Lung (tissue), 12 donors: ENCODE measurements around the gene C4orf51. TPM values are rescaled to one million over a fixed set of nuclear protein-coding genes. Genes with fewer than 3 reads are reported as not detected.

Experiments
- ATAC-seq: fragments of 200-7000 bp; cut with Tn5 transposase; one replicate; pipeline ENCODE4 v1.9.1; 2020; ENCODE audit warnings: moderate number of reproducible peaks; ENCODE audit not compliant: insufficient read depth, low FRiP score
- DNase-seq, 3 donors: peaks; one replicate each; pipeline ENCODE4 v3.0.0-alpha.2; 2013 to 2017
- H3K27ac ChIP-seq, 2 donors: one replicate each; pipeline ENCODE4 v1.5.1; 2013; ENCODE audit warnings: mild to moderate bottlenecking in 2 of 2, moderate library complexity in 2 of 2, control low read depth in 1 of 2, inconsistent platforms in 1 of 2, low read depth in 1 of 2, low read length in 1 of 2
- H3K27me3 ChIP-seq, 3 donors: one replicate each; pipeline ENCODE4 v1.5.1; 2013; ENCODE audit warnings: low read length in 2 of 3; ENCODE audit not compliant: control insufficient read depth in 3 of 3, insufficient read depth in 3 of 3
- H3K36me3 ChIP-seq, 4 donors: one replicate each; pipeline ENCODE4 v1.5.1; 2013; ENCODE audit warnings: low read length in 4 of 4, mild to moderate bottlenecking in 1 of 4, moderate library complexity in 1 of 4; ENCODE audit not compliant: control insufficient read depth in 4 of 4, insufficient read depth in 4 of 4
- H3K4me1 ChIP-seq, 5 donors: one replicate each; pipeline ENCODE4 v1.5.1; 2013; ENCODE audit warnings: low read length in 5 of 5, mild to moderate bottlenecking in 2 of 5, moderate library complexity in 1 of 5; ENCODE audit not compliant: control insufficient read depth in 5 of 5, insufficient read depth in 5 of 5
- H3K4me3 ChIP-seq: one replicate; pipeline ENCODE4 v1.5.1; 2013; ENCODE audit warnings: mild to moderate bottlenecking, control low read depth, moderate library complexity
- H3K9ac ChIP-seq, 2 donors: one replicate each; pipeline ENCODE4 v1.5.1; 2013; ENCODE audit warnings: low read length in 2 of 2, control low read depth in 1 of 2; ENCODE audit not compliant: insufficient read depth in 1 of 2
- H3K9me3 ChIP-seq, 4 donors: one replicate each; pipeline ENCODE4 v1.5.1; 2013; ENCODE audit warnings: low read length in 3 of 4, mild to moderate bottlenecking in 1 of 4, moderate library complexity in 1 of 4; ENCODE audit not compliant: control insufficient read depth in 4 of 4, insufficient read depth in 3 of 4
- WGBS, 2 donors: extraction: QIAGEN DNeasy Blood & Tissue Kit; methylation state at CpG; one replicate each; pipeline ENCODE4 v1.1.7; 2013; 5-methylcytosine and 5-hydroxymethylcytosine counted together
- polyA plus RNA-seq, 2 donors: library from polyadenylated mRNA; stranded (reverse); fragments of 200-250 nt; gene quantifications; one replicate each; pipeline ENCODE4 v1.2.1, GENCODE V29; 2013
- total RNA-seq, 2 donors: library from RNA; depleted of rRNA in 1 of 2; stranded (reverse); fragments of >200 nt in 1 of 2; gene quantifications; one replicate each; pipeline ENCODE4 v1.2.1, GENCODE V29; 2014 to 2021
- TF ChIP-seq, protein P1 (sequence below): IDR thresholded peaks from 2 replicates; pipeline ENCODE4 v1.5.1; 2012; ENCODE audit warnings: mild to moderate bottlenecking; ENCODE audit errors: control extremely low read depth, extremely low read depth
- donor health status: control.
- donor health status: control.
- donor health status: Bipolar disorder and iron deficiency.
- donor health status: healthy.
- donor health status: DM: yes; HTN: yes; CAD: no.

Gene C4orf51
- total and polyA plus RNA-seq, 4 donors, result not detected

DNA sequence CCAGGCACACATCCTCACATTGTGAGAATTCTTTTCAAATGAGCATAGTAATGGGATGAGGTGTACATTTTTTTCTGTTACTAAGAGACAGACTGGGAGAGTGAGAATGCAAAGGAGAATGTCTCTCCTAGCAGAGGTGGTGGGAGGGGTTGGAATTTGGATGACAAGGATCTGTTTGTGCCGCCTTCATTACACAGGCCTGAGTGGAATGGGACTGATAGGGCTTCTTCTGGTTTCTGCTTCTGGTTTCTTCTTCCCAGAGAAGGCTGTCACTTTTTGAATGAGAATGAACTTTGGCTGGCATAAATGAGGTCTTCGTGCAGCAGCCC lies 55.4 kb downstream of the C4orf51 start:
- Histone ChIP-seq H3K36me3 (no peaks in the 10 kb centered on the region), H3K9me3 (peaks cover 0 to 3% (median 0%) of the 10 kb centered on the region in 4 donors), H3K27me3 (no peaks in the 10 kb centered on the region), H3K4me3 (no peak overlapping the region), H3K27ac (peak overlapping the region; percentile 91 to 94), H3K4me1 (peaks cover 13 to 30% (median 22%) of the 10 kb centered on the region in 5 donors), H3K9ac (no peak overlapping the region)
- DNase-seq (peak in 2 of 3 donors; percentile 22 to 35), ATAC-seq (no peak)
- TF ChIP-seq, protein P1, sequence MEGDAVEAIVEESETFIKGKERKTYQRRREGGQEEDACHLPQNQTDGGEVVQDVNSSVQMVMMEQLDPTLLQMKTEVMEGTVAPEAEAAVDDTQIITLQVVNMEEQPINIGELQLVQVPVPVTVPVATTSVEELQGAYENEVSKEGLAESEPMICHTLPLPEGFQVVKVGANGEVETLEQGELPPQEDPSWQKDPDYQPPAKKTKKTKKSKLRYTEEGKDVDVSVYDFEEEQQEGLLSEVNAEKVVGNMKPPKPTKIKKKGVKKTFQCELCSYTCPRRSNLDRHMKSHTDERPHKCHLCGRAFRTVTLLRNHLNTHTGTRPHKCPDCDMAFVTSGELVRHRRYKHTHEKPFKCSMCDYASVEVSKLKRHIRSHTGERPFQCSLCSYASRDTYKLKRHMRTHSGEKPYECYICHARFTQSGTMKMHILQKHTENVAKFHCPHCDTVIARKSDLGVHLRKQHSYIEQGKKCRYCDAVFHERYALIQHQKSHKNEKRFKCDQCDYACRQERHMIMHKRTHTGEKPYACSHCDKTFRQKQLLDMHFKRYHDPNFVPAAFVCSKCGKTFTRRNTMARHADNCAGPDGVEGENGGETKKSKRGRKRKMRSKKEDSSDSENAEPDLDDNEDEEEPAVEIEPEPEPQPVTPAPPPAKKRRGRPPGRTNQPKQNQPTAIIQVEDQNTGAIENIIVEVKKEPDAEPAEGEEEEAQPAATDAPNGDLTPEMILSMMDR, result no peak
- WGBS, 2 donors, result 59 to 83% methylated on average over 2 of the region's 2 CpGs

DNA sequence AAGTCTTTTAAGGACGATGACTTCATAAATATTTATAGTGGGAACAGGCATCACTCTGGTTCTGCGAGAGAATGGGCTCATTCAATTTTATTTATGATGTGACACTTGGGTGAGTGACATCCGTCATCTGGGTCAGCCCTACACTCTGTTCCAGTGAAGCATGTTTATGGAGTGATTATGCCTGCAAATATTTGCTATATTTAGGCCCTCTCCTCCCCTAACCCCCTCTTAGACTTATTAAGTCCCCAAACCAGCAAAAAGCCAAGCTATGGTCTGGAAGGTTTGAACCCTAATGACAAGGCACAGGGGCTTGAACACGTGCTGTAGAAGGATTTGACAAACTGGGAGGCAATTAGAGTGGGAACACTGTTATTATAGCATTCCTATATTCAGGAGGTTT lies 55.9 kb downstream of the C4orf51 start:
- H3K4me1 ChIP-seq, result peaks cover 13 to 30% (median 22%) of the 10 kb centered on the region in 5 donors
- no peak for DNase-seq
- TF ChIP-seq, protein P1, result no peak

DNA sequence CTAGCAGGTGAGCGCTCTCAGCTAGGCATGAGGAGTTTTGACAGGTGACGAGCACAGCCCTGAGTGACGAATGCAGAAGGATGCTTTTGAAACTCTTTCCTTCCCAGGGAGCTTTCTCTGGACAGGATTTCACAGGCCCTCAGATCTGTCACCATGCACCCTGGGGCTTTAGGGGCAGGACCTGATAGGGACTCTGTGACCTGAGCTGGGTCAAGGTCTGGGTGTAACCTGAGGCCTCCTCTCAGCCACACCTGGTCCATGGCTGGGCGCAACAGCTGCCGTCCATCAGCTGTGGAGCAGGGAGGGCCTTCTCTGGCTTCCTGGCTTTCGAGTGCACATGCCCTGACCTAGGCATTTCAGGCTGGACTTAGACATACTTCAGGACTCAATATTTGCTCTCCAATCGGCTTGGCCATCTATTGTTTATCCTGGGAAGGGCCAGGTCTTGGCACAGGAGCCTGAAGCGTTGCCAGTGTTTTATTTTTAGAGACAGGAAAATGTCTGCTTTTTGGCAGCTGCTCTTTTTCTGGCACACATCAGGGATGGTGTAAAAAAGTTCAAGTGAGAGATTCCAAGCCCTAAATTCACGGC lies 56.4 kb downstream of the C4orf51 start:
- H3K4me3 ChIP-seq, result no peak overlapping the region
- no peak overlapping the region for H3K9ac ChIP-seq
- ATAC-seq, result peak; percentile 16
- TF ChIP-seq, protein P1, result no peak
- H3K27ac ChIP-seq, result peak overlapping the region; percentile 88 to 91
- no peaks in the 10 kb centered on the region for H3K36me3 ChIP-seq
- peak; percentile 61 to 79 (median 61) for DNase-seq
- peaks cover 12 to 29% (median 22%) of the 10 kb centered on the region in 5 donors for H3K4me1 ChIP-seq
- no peaks in the 10 kb centered on the region for H3K27me3 ChIP-seq
- 42 to 61% methylated on average over 9 of the region's 9 CpGs for WGBS, 2 donors
- peaks cover 0 to 3% (median 0%) of the 10 kb centered on the region in 4 donors for H3K9me3 ChIP-seq

More for the DNA sequence above, 55.9 kb downstream of the C4orf51 start:
- Histone ChIP-seq H3K27ac (peak overlapping the region; percentile 88 to 91), H3K36me3 (no peaks in the 10 kb centered on the region), H3K27me3 (no peaks in the 10 kb centered on the region), H3K9ac (no peak overlapping the region), H3K4me3 (no peak overlapping the region), H3K9me3 (peaks cover 0 to 3% (median 0%) of the 10 kb centered on the region in 4 donors)
- no peak for ATAC-seq
- WGBS, 2 donors, result 74 to 77% methylated on average over 4 of the region's 4 CpGs

DNA sequence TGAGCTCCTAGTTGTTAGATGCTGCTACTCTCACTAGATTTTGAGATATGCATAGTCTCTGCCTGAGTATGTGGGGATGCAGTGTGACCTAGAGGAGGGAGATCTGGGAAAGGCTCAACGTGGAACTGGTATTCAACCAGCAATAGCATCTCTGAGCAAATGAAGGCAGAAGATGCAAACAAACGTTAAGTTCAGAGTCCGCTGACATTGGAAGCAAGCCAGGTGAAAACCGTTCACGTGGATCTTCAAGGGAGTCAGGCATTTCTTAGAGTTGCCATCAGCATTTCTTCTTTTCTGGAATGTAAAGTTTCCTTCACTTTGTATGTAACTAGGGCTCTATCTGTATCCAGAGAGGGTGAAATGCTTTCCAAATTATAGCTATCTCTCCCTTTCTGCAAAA lies 59.9 kb downstream of the C4orf51 start:
- Histone ChIP-seq H3K9ac (no peak overlapping the region), H3K4me3 (no peak overlapping the region), H3K27me3 (no peaks in the 10 kb centered on the region), H3K9me3 (peaks cover 0 to 3% (median 0%) of the 10 kb centered on the region in 4 donors), H3K4me1 (peaks cover 3 to 23% (median 12%) of the 10 kb centered on the region in 5 donors), H3K27ac (no peak overlapping the region), H3K36me3 (no peaks in the 10 kb centered on the region)
- TF ChIP-seq, protein P1, result no peak
- WGBS, 2 donors, result 51 to 78% methylated on average over 5 of the region's 5 CpGs
- no peak for ATAC-seq
- DNase-seq, result peak in 1 of 3 donors; percentile 11
